ENCODE measurements around the gene TSHR.

GRCh38 chr14:81062816-81063215 lies 107.4 kb downstream of the TSHR start:
- TF ChIP-seq CTCF (IDR thresholded peaks at IDR 0.05) (no peak), POLR2A (IDR thresholded peaks at IDR 0.05) (no peak), POLR2AphosphoS5 (IDR thresholded peaks at IDR 0.05) (no peak)
